Vagina (tissue), 2 donors: ENCODE results near the gene RALA. TPM values are rescaled to one million over a fixed set of nuclear protein-coding genes. Genes with fewer than 3 reads are reported as not detected.

Experiments
- DNase-seq, 2 donors: peaks; one replicate each; pipeline ENCODE4 v3.0.0-alpha.2; 2017; ENCODE audit errors: extremely low spot score in 2 of 2
- H3K27ac ChIP-seq: fragments of 200-600 bp; sonication (generic); one replicate; pipeline ENCODE4 v1.5.1; 2019
- H3K27me3 ChIP-seq: fragments of 200-600 bp; sonication (generic); one replicate; pipeline ENCODE4 v1.5.1; 2019
- H3K36me3 ChIP-seq, 2 donors: fragments of 200-600 bp; sonication (generic); one replicate each; pipeline ENCODE4 v1.5.1; 2017 to 2019
- H3K4me1 ChIP-seq: fragments of 200-600 bp; sonication (generic); one replicate; pipeline ENCODE4 v1.5.1; 2019
- H3K4me3 ChIP-seq, 2 donors: fragments of 200-600 bp; sonication (generic); 1 replicate in 1 of 2; 2 replicates in 1 of 2; pipeline ENCODE4 v1.5.1; 2016 to 2019
- H3K9me3 ChIP-seq: fragments of 200-600 bp; sonication (generic); one replicate; pipeline ENCODE4 v1.5.1; 2019
- POLR2A ChIP-seq, 2 donors: fragments of 450-650 bp; IDR thresholded peaks; one replicate each; pipeline ENCODE4 v1.6.1; 2017; ENCODE audit warnings: antibody characterized with exemption in 2 of 2, mild to moderate bottlenecking in 2 of 2, moderate library complexity in 2 of 2
- POLR2AphosphoS5 ChIP-seq, 2 donors: sonication (generic); formaldehyde crosslinking; IDR thresholded peaks; one replicate each; pipeline ENCODE4 v1.9.0; 2017; ENCODE audit warnings: antibody characterized with exemption in 2 of 2, mild to moderate bottlenecking in 2 of 2, low read depth in 1 of 2; ENCODE audit not compliant: insufficient read depth in 1 of 2
- intact Hi-C: fragments of 100-400 bp; cut with DNase I; formaldehyde crosslinking; loops from one replicate; pipeline ENCODE4 v1.15.1; 2023
- total RNA-seq: library from RNA; depleted of rRNA; stranded (reverse); fragments of >200 nt; gene quantifications from one replicate; pipeline ENCODE4 v1.2.3, GENCODE V29; 2016
- TF ChIP-seq, protein P1 (sequence below), 3 experiments: fragments of 450-650 bp in 2 of 3; fragments of 200-600 bp in 1 of 3; sonication (generic) in 1 of 3; IDR thresholded peaks; one replicate each; pipeline ENCODE4 v1.5.1; 2017 to 2019; ENCODE audit warnings: antibody characterized with exemption in 3 of 3, mild to moderate bottlenecking in 2 of 3, moderate library complexity in 2 of 3

RALA gene
- total RNA-seq, 1 donor from 2014 or later: 20.1 TPM

DNA sequence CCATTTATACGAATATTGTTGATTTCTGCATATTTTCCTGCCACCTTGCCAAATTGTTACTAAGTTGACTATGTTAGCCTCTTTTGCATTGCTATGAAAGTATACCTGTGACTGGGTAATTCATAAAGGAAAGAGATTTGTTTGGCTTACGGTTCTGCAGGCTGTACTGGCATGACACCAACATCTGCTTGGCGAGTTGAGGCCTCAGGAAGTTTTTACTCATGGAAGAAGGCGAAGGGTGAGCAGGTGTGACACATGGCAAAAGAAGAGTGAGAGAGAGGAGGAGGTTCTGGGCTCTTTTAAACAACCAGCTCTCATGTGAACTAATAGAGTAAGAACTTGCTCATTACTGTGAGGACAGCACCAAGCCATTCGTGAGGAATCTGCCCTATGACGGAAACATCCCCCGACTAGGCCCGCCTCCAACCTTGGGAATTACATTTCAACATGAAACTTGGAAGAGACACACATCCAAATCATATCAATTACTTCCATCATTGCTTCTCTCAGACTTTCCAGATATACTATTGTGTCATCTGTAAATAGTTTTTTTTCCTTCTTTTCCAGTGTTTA, 8.4 kb downstream of the RALA start:
- Histone ChIP-seq H3K27me3 (no peaks in the 10 kb centered on the region), H3K4me1 (peaks cover 53% of the 10 kb centered on the region), H3K27ac (no peak overlapping the region), H3K4me3 (no peak overlapping the region), H3K9me3 (no peaks in the 10 kb centered on the region), H3K36me3 (peaks cover 0 to 7% of the 10 kb centered on the region in 2 donors)
- intact Hi-C loops: no loop called here
- no peak for TF ChIP-seq POLR2AphosphoS5 (IDR thresholded peaks at IDR 0.05; ENCODE audit: insufficient read depth in 1 of 2, low read depth in 1 of 2)
- no peak for TF ChIP-seq POLR2A (IDR thresholded peaks at IDR 0.05)
- TF ChIP-seq, protein P1, sequence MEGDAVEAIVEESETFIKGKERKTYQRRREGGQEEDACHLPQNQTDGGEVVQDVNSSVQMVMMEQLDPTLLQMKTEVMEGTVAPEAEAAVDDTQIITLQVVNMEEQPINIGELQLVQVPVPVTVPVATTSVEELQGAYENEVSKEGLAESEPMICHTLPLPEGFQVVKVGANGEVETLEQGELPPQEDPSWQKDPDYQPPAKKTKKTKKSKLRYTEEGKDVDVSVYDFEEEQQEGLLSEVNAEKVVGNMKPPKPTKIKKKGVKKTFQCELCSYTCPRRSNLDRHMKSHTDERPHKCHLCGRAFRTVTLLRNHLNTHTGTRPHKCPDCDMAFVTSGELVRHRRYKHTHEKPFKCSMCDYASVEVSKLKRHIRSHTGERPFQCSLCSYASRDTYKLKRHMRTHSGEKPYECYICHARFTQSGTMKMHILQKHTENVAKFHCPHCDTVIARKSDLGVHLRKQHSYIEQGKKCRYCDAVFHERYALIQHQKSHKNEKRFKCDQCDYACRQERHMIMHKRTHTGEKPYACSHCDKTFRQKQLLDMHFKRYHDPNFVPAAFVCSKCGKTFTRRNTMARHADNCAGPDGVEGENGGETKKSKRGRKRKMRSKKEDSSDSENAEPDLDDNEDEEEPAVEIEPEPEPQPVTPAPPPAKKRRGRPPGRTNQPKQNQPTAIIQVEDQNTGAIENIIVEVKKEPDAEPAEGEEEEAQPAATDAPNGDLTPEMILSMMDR (IDR thresholded peaks at IDR 0.05): no peak
- no peak for DNase-seq

- Histone ChIP-seq H3K9me3 (no peaks in the 10 kb centered on the region), H3K4me1 (peaks cover 33% of the 10 kb centered on the region), H3K27ac (no peak overlapping the region), H3K4me3 (no peak overlapping the region), H3K36me3 (peaks cover 0 to 7% of the 10 kb centered on the region in 2 donors), H3K27me3 (no peaks in the 10 kb centered on the region)
- intact Hi-C loops: no loop called here
- TF ChIP-seq POLR2A (IDR thresholded peaks at IDR 0.05): no peak
- TF ChIP-seq, protein P1 (IDR thresholded peaks at IDR 0.05): no peak
- no peak for DNase-seq
Measured at GRCh38 chr7:39633563-39634477, 10.4 kb downstream of the RALA start.

- Histone ChIP-seq H3K9me3 (no peaks in the 10 kb centered on the region), H3K27ac (no peak overlapping the region), H3K4me1 (peaks cover 34% of the 10 kb centered on the region), H3K4me3 (no peak overlapping the region), H3K36me3 (peaks cover 0 to 7% of the 10 kb centered on the region in 2 donors), H3K27me3 (no peaks in the 10 kb centered on the region)
- TF ChIP-seq, protein P1 (IDR thresholded peaks at IDR 0.05): no peak
- TF ChIP-seq POLR2AphosphoS5 (IDR thresholded peaks at IDR 0.05; ENCODE audit: insufficient read depth in 1 of 2, low read depth in 1 of 2) (no peak), POLR2A (IDR thresholded peaks at IDR 0.05) (no peak)
- no peak for DNase-seq
- intact Hi-C loops: no loop called here
Measured at GRCh38 chr7:39634478-39634805, 11.1 kb downstream of the RALA start.

- H3K27me3 ChIP-seq: no peaks in the 10 kb centered on the region
- intact Hi-C loops: no loop called here
- no peaks in the 10 kb centered on the region for H3K36me3 ChIP-seq
- H3K4me1 ChIP-seq: peaks cover 41% of the 10 kb centered on the region
- TF ChIP-seq POLR2A (IDR thresholded peaks at IDR 0.05) (no peak), POLR2AphosphoS5 (IDR thresholded peaks at IDR 0.05; ENCODE audit: insufficient read depth in 1 of 2, low read depth in 1 of 2) (no peak)
- TF ChIP-seq, protein P1 (IDR thresholded peaks at IDR 0.05): no peak
- no peak overlapping the region for H3K27ac ChIP-seq
- DNase-seq: no peak
- H3K4me3 ChIP-seq: no peak overlapping the region
- H3K9me3 ChIP-seq: no peaks in the 10 kb centered on the region
Measured at GRCh38 chr7:39637400-39637799, 14.0 kb downstream of the RALA start.

DNA sequence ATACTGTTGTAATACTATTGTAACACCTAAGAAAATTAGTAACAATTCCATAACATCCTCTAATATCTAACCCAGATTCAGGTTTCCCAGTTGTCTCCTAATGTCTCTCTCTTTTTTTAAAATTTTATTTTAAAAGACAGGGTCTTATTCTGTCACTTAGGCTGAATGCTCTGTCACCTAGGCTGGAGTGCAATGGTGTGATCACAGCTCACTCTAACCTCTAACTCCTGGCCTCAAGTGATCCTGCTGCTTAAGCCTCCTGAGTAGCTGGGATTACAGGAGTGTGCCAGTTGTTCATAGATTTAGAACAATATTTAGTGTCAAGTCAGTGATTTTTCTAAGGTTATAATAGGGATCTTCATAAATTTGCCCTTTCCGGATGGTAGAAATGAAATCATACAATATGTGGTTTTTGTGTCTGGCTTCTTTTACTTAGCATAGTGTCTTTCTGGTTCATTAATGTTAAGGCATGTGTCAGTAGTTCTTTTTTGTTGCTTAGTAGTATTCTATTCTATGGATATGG, 14.7 kb downstream of the RALA start:
- no peak for DNase-seq
- TF ChIP-seq, protein P1 (IDR thresholded peaks at IDR 0.05): no peak
- TF ChIP-seq POLR2A (IDR thresholded peaks at IDR 0.05): no peak
- TF ChIP-seq POLR2AphosphoS5 (IDR thresholded peaks at IDR 0.05; ENCODE audit: insufficient read depth in 1 of 2, low read depth in 1 of 2): no peak
- Histone ChIP-seq H3K36me3 (no peaks in the 10 kb centered on the region), H3K4me3 (no peak overlapping the region), H3K9me3 (no peaks in the 10 kb centered on the region), H3K27ac (no peak overlapping the region), H3K4me1 (peaks cover 37% of the 10 kb centered on the region), H3K27me3 (no peaks in the 10 kb centered on the region)
- intact Hi-C loops: no loop called here
